H9 (cell line): ENCODE results near the gene MAOA. TPM values are rescaled to one million over a fixed set of nuclear protein-coding genes. Genes with fewer than 3 reads are reported as not detected.
"Not testable (repeated sequence)": the region's sequence is repeated elsewhere in the genome, so short reads cannot be mapped to it uniquely, and the experiment has no call there.

Experiments
- DNase-seq: peaks from one replicate; pipeline ENCODE4 v3.0.0-alpha.2; 2017
- H2AFZ ChIP-seq: one replicate; pipeline ENCODE4 v1.6.1; 2013; ENCODE audit warnings: mild to moderate bottlenecking, low read length, control low read depth, moderate library complexity
- H2AK5ac ChIP-seq: 2 replicates; pipeline ENCODE4 v1.6.1; 2013; ENCODE audit warnings: low read length, control low read depth, mixed read lengths; ENCODE audit not compliant: insufficient read length
- H2BK120ac ChIP-seq: one replicate; pipeline ENCODE4 v1.6.1; 2013; ENCODE audit warnings: low read depth, mild to moderate bottlenecking, low read length, control low read depth, inconsistent platforms; ENCODE audit not compliant: poor library complexity, severe bottlenecking
- H2BK12ac ChIP-seq: 2 replicates; pipeline ENCODE4 v1.6.1; 2013; ENCODE audit warnings: low read length, control low read depth, mixed read lengths, low read depth; ENCODE audit not compliant: insufficient read length
- H2BK15ac ChIP-seq: 2 replicates; pipeline ENCODE4 v1.6.1; 2013; ENCODE audit warnings: low read depth, low read length, control low read depth
- H2BK20ac ChIP-seq: one replicate; pipeline ENCODE4 v1.6.1; 2013; ENCODE audit warnings: low read depth, mild to moderate bottlenecking, low read length, control low read depth, inconsistent platforms; ENCODE audit not compliant: poor library complexity, severe bottlenecking
- H2BK5ac ChIP-seq: 2 replicates; pipeline ENCODE4 v1.6.1; 2013; ENCODE audit warnings: low read length, control low read depth, mixed read lengths; ENCODE audit not compliant: insufficient read length
- H3K14ac ChIP-seq: 2 replicates; pipeline ENCODE4 v1.6.1; 2013; ENCODE audit warnings: low read length, control low read depth; ENCODE audit not compliant: insufficient read depth
- H3K18ac ChIP-seq: 2 replicates; pipeline ENCODE4 v1.6.1; 2013; ENCODE audit warnings: low read depth, mild to moderate bottlenecking, mixed read lengths, low read length, control low read depth; ENCODE audit not compliant: insufficient read length
- H3K23ac ChIP-seq: 2 replicates; pipeline ENCODE4 v1.6.1; 2013; ENCODE audit warnings: low read length, control low read depth, mixed read lengths, low read depth; ENCODE audit not compliant: insufficient read length
- H3K23me2 ChIP-seq: 2 replicates; pipeline ENCODE4 v1.6.1; 2013; ENCODE audit warnings: low read depth, mild to moderate bottlenecking, mixed read lengths, low read length, control low read depth; ENCODE audit not compliant: insufficient read length, poor library complexity, severe bottlenecking
- H3K27ac ChIP-seq: 2 replicates; pipeline ENCODE4 v1.5.1; 2013; ENCODE audit warnings: low read length, control low read depth, mixed read lengths, low read depth; ENCODE audit not compliant: insufficient read length
- H3K27me3 ChIP-seq: 2 replicates; pipeline ENCODE4 v1.6.1; 2013; ENCODE audit warnings: low read length, control low read depth, inconsistent platforms; ENCODE audit not compliant: insufficient read depth
- H3K4ac ChIP-seq: 2 replicates; pipeline ENCODE4 v1.6.1; 2013; ENCODE audit warnings: low read depth, mild to moderate bottlenecking, control low read depth, inconsistent platforms, low read length, moderate library complexity
- H3K4me1 ChIP-seq: 2 replicates; pipeline ENCODE4 v1.6.1; 2013; ENCODE audit warnings: low read length, control low read depth, inconsistent platforms; ENCODE audit not compliant: insufficient read depth
- H3K4me2 ChIP-seq: 2 replicates; pipeline ENCODE4 v1.6.1; 2013; ENCODE audit warnings: low read length, control low read depth, mixed read lengths; ENCODE audit not compliant: insufficient read length, insufficient read depth
- H3K56ac ChIP-seq: 2 replicates; pipeline ENCODE4 v1.6.1; 2013; ENCODE audit warnings: low read depth, mild to moderate bottlenecking, mixed read lengths, low read length, control low read depth; ENCODE audit not compliant: insufficient read length
- H3K79me1 ChIP-seq: 2 replicates; pipeline ENCODE4 v1.6.1; 2013; ENCODE audit warnings: low read depth, mild to moderate bottlenecking, moderate library complexity, low read length, control low read depth, inconsistent platforms; ENCODE audit not compliant: insufficient read depth, poor library complexity, severe bottlenecking
- H3K79me2 ChIP-seq: 2 replicates; pipeline ENCODE4 v1.6.1; 2013; ENCODE audit warnings: low read length, control low read depth, inconsistent platforms; ENCODE audit not compliant: insufficient read depth
- H3K9ac ChIP-seq: 2 replicates; pipeline ENCODE4 v1.6.1; 2013; ENCODE audit warnings: low read length, control low read depth, mixed read lengths; ENCODE audit not compliant: insufficient read length; ENCODE audit errors: extremely low read depth
- H3K9me3 ChIP-seq: one replicate; pipeline ENCODE4 v1.6.1; 2013; ENCODE audit warnings: low read depth, low read length, inconsistent platforms; ENCODE audit not compliant: control insufficient read depth
- H3T11ph ChIP-seq: one replicate; pipeline ENCODE4 v1.6.1; 2013; ENCODE audit warnings: mild to moderate bottlenecking, low read length, control low read depth, inconsistent platforms
- H4K20me1 ChIP-seq: one replicate; pipeline ENCODE4 v1.6.1; 2013; ENCODE audit not compliant: control insufficient read depth, insufficient read length, insufficient read depth
- H4K5ac ChIP-seq: 2 replicates; pipeline ENCODE4 v1.6.1; 2013; ENCODE audit warnings: low read depth, mild to moderate bottlenecking, mixed read lengths, low read length, control low read depth; ENCODE audit not compliant: insufficient read length
- H4K8ac ChIP-seq: replicated peaks from 2 replicates; pipeline ENCODE4 v1.6.1; 2013; ENCODE audit warnings: low read length, control low read depth, mixed read lengths, low read depth; ENCODE audit not compliant: insufficient read length
- H4K91ac ChIP-seq: 2 replicates; pipeline ENCODE4 v1.6.1; 2013; ENCODE audit warnings: low read depth, mild to moderate bottlenecking, moderate library complexity, mixed read lengths, low read length, control low read depth; ENCODE audit not compliant: insufficient read length
- H3K27ac Mint-ChIP-seq, 3 experiments: 2 replicates in 2 of 3; 3 replicates in 1 of 3; pipeline ENCODE4 v1.8.0; 2020 to 2021; ENCODE audit warnings: mixed read lengths in 3 of 3, mild to moderate bottlenecking in 1 of 3, moderate library complexity in 1 of 3
- H3K27me3 Mint-ChIP-seq: 2 replicates; pipeline ENCODE4 v1.8.0; 2021; ENCODE audit warnings: low read depth, mild to moderate bottlenecking, moderate library complexity, mixed read lengths
- H3K36me3 Mint-ChIP-seq, 3 experiments: 2 replicates in 2 of 3; 3 replicates in 1 of 3; pipeline ENCODE4 v1.8.0; 2020 to 2021; ENCODE audit warnings: low read depth in 3 of 3, mixed read lengths in 3 of 3; ENCODE audit not compliant: insufficient read depth in 1 of 3
- H3K4me1 Mint-ChIP-seq, 2 experiments: 2 replicates each; pipeline ENCODE4 v1.8.0; 2020; ENCODE audit warnings: mixed read lengths in 2 of 2
- H3K4me3 Mint-ChIP-seq, 2 experiments: 2 replicates in 1 of 2; 3 replicates in 1 of 2; pipeline ENCODE4 v1.8.0; 2020 to 2021; ENCODE audit warnings: mild to moderate bottlenecking in 2 of 2, mixed read lengths in 2 of 2, moderate library complexity in 1 of 2
- H3K9me3 Mint-ChIP-seq, 2 experiments: 2 replicates in 1 of 2; 3 replicates in 1 of 2; pipeline ENCODE4 v1.8.0; 2020; ENCODE audit warnings: mild to moderate bottlenecking in 2 of 2, mixed read lengths in 2 of 2, moderate library complexity in 1 of 2
- WGBS: extraction: QIAGEN DNeasy Blood & Tissue Kit; methylation state at CpG from one replicate; pipeline ENCODE4 v1.1.7; 2013; ENCODE audit warnings: missing lambda C conversion rate, low lambda C conversion rate, mixed read lengths; ENCODE audit not compliant: insufficient read length; ENCODE audit errors: extremely low coverage; 5-methylcytosine and 5-hydroxymethylcytosine counted together
- total RNA-seq: library from RNA; stranded (reverse); gene quantifications from 2 replicates; pipeline ENCODE4 v1.2.1, GENCODE V29; 2021
- TF ChIP-seq, protein P1 (sequence below): fragments of 200-600 bp; sonication (generic); conservative IDR thresholded peaks from 3 replicates; pipeline ENCODE4 v1.8.0; 2021; ENCODE audit warnings: antibody characterized with exemption, mild to moderate bottlenecking

MAOA gene
- total RNA-seq, 1 experiment from 2014 or later = 0.28 TPM

DNA sequence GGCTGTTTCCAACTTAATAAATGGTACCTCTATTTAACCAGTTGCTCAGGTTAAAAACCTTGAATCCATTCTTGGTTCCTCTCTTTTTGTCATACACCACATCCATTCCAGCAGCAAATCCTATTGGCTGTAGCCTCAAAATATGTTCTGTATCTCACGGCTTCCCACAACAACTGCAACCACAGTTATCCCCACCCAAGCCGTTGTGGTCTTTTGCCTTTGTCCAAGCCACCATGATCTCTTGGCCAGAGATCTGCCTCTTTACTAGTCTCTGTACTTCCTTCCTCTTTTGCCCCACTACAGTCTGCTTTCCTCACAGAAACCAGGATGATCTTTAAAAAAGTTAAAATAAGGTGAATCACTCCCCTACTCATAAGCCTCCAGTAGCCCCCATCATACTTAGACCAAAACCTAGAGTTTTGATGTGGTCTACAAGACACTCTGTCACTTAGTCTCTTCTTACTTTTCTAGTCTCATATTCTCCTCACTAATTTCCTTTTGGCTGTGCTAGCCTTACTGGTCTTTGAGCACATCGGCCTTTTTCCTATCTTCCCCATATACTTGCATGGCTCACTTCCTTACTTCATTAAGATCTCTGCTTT, 10.3 kb downstream of the MAOA start:
- Histone ChIP-seq H3K27ac (no peak overlapping the region), H4K91ac (no peak overlapping the region)
- no CpG with 5 or more reads among the region's 3 CpGs for WGBS

DNA sequence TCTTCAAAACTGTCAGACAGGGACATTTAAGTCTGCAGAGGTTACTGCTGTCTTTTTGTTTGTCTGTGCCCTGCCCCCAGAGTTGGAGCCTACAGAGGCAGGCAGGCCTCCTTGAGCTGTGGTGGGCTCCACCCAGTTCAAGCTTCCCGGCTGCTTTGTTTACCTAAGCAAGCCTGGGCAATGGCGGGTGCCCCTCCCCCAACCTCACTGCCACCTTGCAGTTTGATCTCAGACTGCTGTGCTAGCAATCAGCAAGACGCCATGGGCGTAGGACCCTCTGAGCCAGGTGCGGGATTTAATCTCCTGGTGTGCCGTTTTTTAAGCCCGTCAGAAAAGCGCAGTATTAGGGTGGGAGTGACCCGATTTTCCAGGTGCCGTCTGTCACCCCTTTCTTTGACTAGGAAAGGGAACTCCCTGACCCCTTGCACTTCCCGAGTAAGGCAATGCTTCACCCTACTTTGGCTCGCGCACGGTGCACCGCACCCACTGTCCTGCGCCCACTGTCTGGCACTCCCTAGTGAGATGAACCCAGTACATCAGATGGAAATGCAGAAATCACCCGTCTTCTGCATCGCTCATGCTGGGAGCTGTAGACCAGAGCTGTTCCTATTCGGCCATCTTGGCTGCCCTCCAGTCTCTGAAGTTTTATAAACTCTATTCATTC, 20.0 kb downstream of the MAOA start:
- H3K18ac ChIP-seq, H3T11ph ChIP-seq, H2BK12ac ChIP-seq, H2BK5ac ChIP-seq, H4K8ac ChIP-seq, H3K4ac ChIP-seq, H3K4me1 Mint-ChIP-seq, H4K20me1 ChIP-seq, H3K27ac Mint-ChIP-seq, H3K4me1 ChIP-seq, H3K9me3 ChIP-seq, H3K79me2 ChIP-seq, H3K27me3 ChIP-seq, H3K23ac ChIP-seq, H4K91ac ChIP-seq, H2BK15ac ChIP-seq, H2BK20ac ChIP-seq, H3K14ac ChIP-seq, DNase-seq, H3K27me3 Mint-ChIP-seq, H3K27ac ChIP-seq, H2BK120ac ChIP-seq, H3K9ac ChIP-seq, H3K36me3 Mint-ChIP-seq, H3K4me2 ChIP-seq, H3K79me1 ChIP-seq, H2AK5ac ChIP-seq, H3K23me2 ChIP-seq, H2AFZ ChIP-seq, H4K5ac ChIP-seq, H3K56ac ChIP-seq, H3K4me3 Mint-ChIP-seq: not testable (repeated sequence)
- H3K9me3 Mint-ChIP-seq = peaks cover 36 to 45% of the 10 kb centered on the region in 2 experiments
- no CpG with 5 or more reads among the region's 19 CpGs for WGBS

More for the DNA sequence above, 10.3 kb downstream of the MAOA start:
- Histone ChIP-seq H3K9ac (no peak overlapping the region), H2BK120ac (no peak overlapping the region), H3K14ac (no peak overlapping the region), H3K56ac (no peak overlapping the region), H2BK5ac (no peak overlapping the region), H3K79me2 (no peaks in the 10 kb centered on the region), H3K23ac (no peak overlapping the region), H3K9me3 (no peaks in the 10 kb centered on the region), H3K18ac (no peak overlapping the region), H2AFZ (no peak overlapping the region), H3K4me1 (no peaks in the 10 kb centered on the region), H2AK5ac (no peak overlapping the region), H2BK20ac (no peak overlapping the region), H3K23me2 (no peaks in the 10 kb centered on the region), H3K79me1 (no peaks in the 10 kb centered on the region), H4K8ac (no peak overlapping the region), H3K27me3 (no peaks in the 10 kb centered on the region), H4K20me1 (no peaks in the 10 kb centered on the region), H3K4ac (no peak overlapping the region), H3T11ph (no peak overlapping the region), H2BK12ac (no peak overlapping the region), H4K5ac (no peak overlapping the region), H3K4me2 (no peak overlapping the region), H2BK15ac (no peak overlapping the region)
- TF ChIP-seq, protein P1, sequence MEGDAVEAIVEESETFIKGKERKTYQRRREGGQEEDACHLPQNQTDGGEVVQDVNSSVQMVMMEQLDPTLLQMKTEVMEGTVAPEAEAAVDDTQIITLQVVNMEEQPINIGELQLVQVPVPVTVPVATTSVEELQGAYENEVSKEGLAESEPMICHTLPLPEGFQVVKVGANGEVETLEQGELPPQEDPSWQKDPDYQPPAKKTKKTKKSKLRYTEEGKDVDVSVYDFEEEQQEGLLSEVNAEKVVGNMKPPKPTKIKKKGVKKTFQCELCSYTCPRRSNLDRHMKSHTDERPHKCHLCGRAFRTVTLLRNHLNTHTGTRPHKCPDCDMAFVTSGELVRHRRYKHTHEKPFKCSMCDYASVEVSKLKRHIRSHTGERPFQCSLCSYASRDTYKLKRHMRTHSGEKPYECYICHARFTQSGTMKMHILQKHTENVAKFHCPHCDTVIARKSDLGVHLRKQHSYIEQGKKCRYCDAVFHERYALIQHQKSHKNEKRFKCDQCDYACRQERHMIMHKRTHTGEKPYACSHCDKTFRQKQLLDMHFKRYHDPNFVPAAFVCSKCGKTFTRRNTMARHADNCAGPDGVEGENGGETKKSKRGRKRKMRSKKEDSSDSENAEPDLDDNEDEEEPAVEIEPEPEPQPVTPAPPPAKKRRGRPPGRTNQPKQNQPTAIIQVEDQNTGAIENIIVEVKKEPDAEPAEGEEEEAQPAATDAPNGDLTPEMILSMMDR = no peak
- DNase-seq = no peak
- Mint-ChIP-seq H3K27me3 (no peaks in the 10 kb centered on the region; the same call in 1 of the 2 replicates), H3K9me3 (peaks cover 25 to 40% of the 10 kb centered on the region in 2 experiments), H3K4me1 (peaks cover 2 to 3% of the 10 kb centered on the region in 2 experiments; a peak in 3 of 4 replicates), H3K4me3 (no peak overlapping the region), H3K36me3 (0 out of 7 replicates have a peak, but pooled peaks cover 0 to 1% (median 0%) of the 10 kb centered on the region in 3 experiments), H3K27ac (peak overlapping the region in 1 of 3 experiments; percentile 17; a peak in 1 of 7 replicates)
